AG09319 (cell line): ENCODE measurements around the gene GAREM1.

Experiments
- DNase-seq: peaks from one replicate; pipeline ENCODE4 v3.0.0-alpha.2; 2010; ENCODE audit warnings: low read depth; ENCODE audit errors: extremely low read depth
- CTCF ChIP-seq: IDR thresholded peaks from 2 replicates; pipeline ENCODE4 v1.5.1; 2011; ENCODE audit warnings: low read depth, mild to moderate bottlenecking, inconsistent platforms, low read length, moderate library complexity

GAREM1 gene

GRCh38 chr18:32379891-32380290 lies 90.8 kb downstream of the GAREM1 start:
- TF ChIP-seq CTCF, result no peak
- DNase-seq, result no peak

GRCh38 chr18:32378705-32379104 lies 92.0 kb downstream of the GAREM1 start:
- no peak for DNase-seq
- no peak for TF ChIP-seq CTCF

- no peak for DNase-seq
- TF ChIP-seq CTCF, result no peak
Measured at GRCh38 chr18:32373995-32374394, 96.7 kb downstream of the GAREM1 start.

GRCh38 chr18:32373505-32373904 lies 97.2 kb downstream of the GAREM1 start:
- no peak for DNase-seq
- no peak for TF ChIP-seq CTCF

- TF ChIP-seq CTCF, result no peak
- no peak for DNase-seq
Measured at GRCh38 chr18:32372381-32373061, 98.2 kb downstream of the GAREM1 start.

GRCh38 chr18:32372047-32372380 lies 98.7 kb downstream of the GAREM1 start:
- no peak for DNase-seq
- no peak for TF ChIP-seq CTCF

- TF ChIP-seq CTCF, result no peak
- no peak for DNase-seq
Measured at GRCh38 chr18:32371384-32371783, 99.3 kb downstream of the GAREM1 start.
